SK-N-SH (cell line): Measurements from ENCODE around the gene PRKCD. TPM values are rescaled to one million over a fixed set of nuclear protein-coding genes. Genes with fewer than 3 reads are reported as not detected.

Source experiments
- CTCF ChIA-PET: fragments of 300-600, 350-600 bp; formaldehyde crosslinking; extraction: SDS; loops from one replicate; lab custom pipeline; 2021; lab: Yijun Ruan, JAX
- POLR2A ChIA-PET: fragments of 350-600 bp; sonication (Branson Sonifier 250); formaldehyde crosslinking; extraction: SDS; loops from one replicate; lab custom pipeline; 2020; ENCODE audit warnings: antibody characterized with exemption, inconsistent platforms; lab: Yijun Ruan, JAX
- DNase-seq: peaks from one replicate; pipeline ENCODE4 v3.0.0; 2012
- H2AFZ ChIP-seq: fragments of 200-600 bp; sonication (generic); 2 replicates; pipeline ENCODE4 v1.8.1; 2016; ENCODE audit warnings: antibody characterized with exemption, mild to moderate bottlenecking, low read depth
- H3F3A ChIP-seq: fragments of 200-600 bp; sonication (generic); replicated peaks from 2 replicates; pipeline ENCODE3; 2016; ENCODE audit warnings: antibody characterized with exemption, mild to moderate bottlenecking; ENCODE audit not compliant: insufficient read depth
- H3K27ac ChIP-seq, 2 experiments: fragments of 200-500 bp in 1 of 2; fragments of 200-600 bp in 1 of 2; sonication (Bioruptor generic) in 1 of 2; sonication (generic), shearing (Covaris generic) in 1 of 2; 2 replicates each; pipeline versions ENCODE4 v1.5.1 to v1.6.1; 2014 to 2016; ENCODE audit warnings: low read depth in 2 of 2, inconsistent platforms in 1 of 2, low read length in 1 of 2, mild to moderate bottlenecking in 1 of 2, mixed read lengths in 1 of 2
- H3K27me3 ChIP-seq: fragments of 200-600 bp; sonication (generic), shearing (Covaris generic); 2 replicates; pipeline ENCODE4 v1.6.1; 2016; ENCODE audit warnings: mixed run types; ENCODE audit not compliant: insufficient read depth
- H3K36me3 ChIP-seq, 2 experiments: fragments of 200-500 bp in 1 of 2; fragments of 200-600 bp in 1 of 2; sonication (Bioruptor generic) in 1 of 2; sonication (generic) in 1 of 2; replicated peaks in 1 of 2; 2 replicates each; pipeline versions ENCODE3 to v1.5.1; 2014 to 2016; ENCODE audit warnings: low read length in 1 of 2, mild to moderate bottlenecking in 1 of 2; ENCODE audit not compliant: insufficient read depth in 2 of 2, control insufficient read depth in 1 of 2
- H3K4me1 ChIP-seq, 2 experiments: fragments of 200-500 bp in 1 of 2; fragments of 200-600 bp in 1 of 2; sonication (Bioruptor generic) in 1 of 2; sonication (generic), shearing (Covaris generic) in 1 of 2; 2 replicates each; pipeline versions ENCODE4 v1.5.1 to v1.6.1; 2014 to 2016; ENCODE audit warnings: low read depth in 1 of 2, low read length in 1 of 2, mixed run types in 1 of 2; ENCODE audit not compliant: insufficient read depth in 2 of 2, control insufficient read depth in 1 of 2
- H3K4me2 ChIP-seq: fragments of 200-600 bp; sonication (generic), shearing (Covaris generic); 2 replicates; pipeline ENCODE4 v1.6.1; 2017; ENCODE audit warnings: mixed run types
- H3K4me3 ChIP-seq, 2 experiments: fragments of 200-500 bp in 1 of 2; fragments of 200-600 bp in 1 of 2; sonication (Bioruptor generic) in 1 of 2; sonication (generic), shearing (Covaris generic) in 1 of 2; 2 replicates each; pipeline versions ENCODE4 v1.5.1 to v1.8.1; 2014 to 2016; ENCODE audit warnings: low read depth in 2 of 2, inconsistent platforms in 1 of 2, low read length in 1 of 2, mild to moderate bottlenecking in 1 of 2, mixed read lengths in 1 of 2, moderate library complexity in 1 of 2
- H3K79me2 ChIP-seq: fragments of 200-600 bp; sonication (generic); 2 replicates; pipeline ENCODE4 v1.8.1; 2017; ENCODE audit warnings: mild to moderate bottlenecking; ENCODE audit not compliant: insufficient read depth
- H3K9ac ChIP-seq: fragments of 200-600 bp; sonication (generic); 2 replicates; pipeline ENCODE4 v1.6.1; 2017; ENCODE audit warnings: mixed run types
- H3K9me2 ChIP-seq: fragments of 200-600 bp; sonication (generic); 2 replicates; pipeline ENCODE4 v1.6.1; 2017; ENCODE audit warnings: mixed run types
- H3K9me3 ChIP-seq: fragments of 200-600 bp; sonication (generic); 2 replicates; pipeline ENCODE4 v1.6.1; 2017; ENCODE audit warnings: mixed run types, mild to moderate bottlenecking, moderate library complexity
- H4K20me1 ChIP-seq: fragments of 200-600 bp; sonication (generic); 2 replicates; pipeline ENCODE4 v1.6.1; 2017; ENCODE audit warnings: mild to moderate bottlenecking, mixed run types; ENCODE audit not compliant: insufficient read depth
- CTCF ChIP-seq: fragments of 200-600 bp; sonication (generic); IDR thresholded peaks from 2 replicates; pipeline ENCODE4 v1.6.1; 2017; ENCODE audit warnings: antibody characterized with exemption, mild to moderate bottlenecking, moderate library complexity
- EZH2phosphoT487 ChIP-seq: fragments of 200-600 bp; sonication (generic); IDR thresholded peaks from 2 replicates; pipeline ENCODE4 v1.6.1; 2017; ENCODE audit warnings: low read depth, mixed run types, mild to moderate bottlenecking, antibody characterized with exemption, moderate library complexity, borderline replicate concordance
- FOSL2 ChIP-seq: IDR thresholded peaks from 2 replicates; pipeline ENCODE4 v1.4.0; 2012; ENCODE audit warnings: low read depth, mild to moderate bottlenecking, moderate library complexity, borderline replicate concordance
- GABPA ChIP-seq: IDR thresholded peaks from 2 replicates; pipeline ENCODE4 v1.4.0; 2012; ENCODE audit warnings: low read depth, mild to moderate bottlenecking
- MAX ChIP-seq: IDR thresholded peaks from 2 replicates; pipeline ENCODE4 v1.4.0; 2012; ENCODE audit warnings: low read depth
- NFIC ChIP-seq: IDR thresholded peaks from 2 replicates; pipeline ENCODE4 v1.4.0; 2012; ENCODE audit warnings: borderline replicate concordance
- NRF1 ChIP-seq: IDR thresholded peaks from 2 replicates; pipeline ENCODE4 v1.6.1; 2012; ENCODE audit warnings: low read depth, mild to moderate bottlenecking, low read length
- POLR2AphosphoS5 ChIP-seq: IDR thresholded peaks from 2 replicates; pipeline ENCODE4 v1.6.1; 2012; ENCODE audit warnings: low read depth, low read length
- RCOR1 ChIP-seq: fragments of 150-350 bp; IDR thresholded peaks from 2 replicates; pipeline ENCODE4 v1.6.1; 2017; ENCODE audit warnings: antibody characterized with exemption, low read length
- SMC3 ChIP-seq: IDR thresholded peaks from 2 replicates; pipeline ENCODE4 v1.6.1; 2012; ENCODE audit warnings: low read depth, low read length, improper control_type of control experiment
- TCF12 ChIP-seq: IDR thresholded peaks from 2 replicates; pipeline ENCODE4 v1.4.0; 2012
- TEAD4 ChIP-seq: IDR thresholded peaks from 2 replicates; pipeline ENCODE4 v1.4.0; 2012; ENCODE audit warnings: mild to moderate bottlenecking, borderline replicate concordance; ENCODE audit not compliant: insufficient read depth
- USF2 ChIP-seq: fragments of 150-350 bp; IDR thresholded peaks from 2 replicates; pipeline ENCODE4 v1.6.1; 2017; ENCODE audit warnings: antibody characterized with exemption, low read length, low read depth, borderline replicate concordance
- YY1 ChIP-seq: IDR thresholded peaks from 2 replicates; pipeline ENCODE4 v1.4.0; 2012; ENCODE audit warnings: low read depth, mild to moderate bottlenecking
- WGBS: methylation state at CpG from one replicate; pipeline ENCODE4 v1.1.6; 2017; ENCODE audit warnings: low lambda C conversion rate; 5-methylcytosine and 5-hydroxymethylcytosine counted together
- polyA plus RNA-seq, 3 experiments: library from polyadenylated mRNA; depleted of rRNA; stranded (reverse); fragments of >200 nt; gene quantifications; 2 replicates each; pipeline ENCODE4 v1.2.3, GENCODE V29; 2012

PRKCD gene
- polyA plus RNA-seq, 1 of the 3 experiments (the other 2 are of a cell fraction), result 29.0 TPM

- Histone ChIP-seq H3K4me1 (peaks cover 0 to 9% of the 10 kb centered on the region in 2 experiments; a peak in 1 of 4 replicates), H3K79me2 (no peaks in the 10 kb centered on the region), H3K9me3 (no peaks in the 10 kb centered on the region), H3K27ac (no peak overlapping the region), H3K4me3 (no peak overlapping the region), H3K27me3 (no peaks in the 10 kb centered on the region), H3K36me3 (no peaks in the 10 kb centered on the region), H4K20me1 (no peaks in the 10 kb centered on the region), H3K9ac (no peak overlapping the region), H2AFZ (no peak overlapping the region), H3K4me2 (no peak overlapping the region), H3F3A (no peaks in the 10 kb centered on the region), H3K9me2 (no peaks in the 10 kb centered on the region)
- POLR2A ChIA-PET, result no interaction called here
- CTCF ChIA-PET, result interaction anchor here (1.0 to 7.4 kb wide), 15 partner anchors 10 to 81 kb away, joined by 3 to 206 read pairs (median 14); partner anchors contain the start of gene PRKCD
- WGBS, result 87% methylated on average over 13 of the region's 14 CpGs
- TF ChIP-seq NRF1 (no peak), NFIC (peak; percentile 31)
- peak; percentile 30 for DNase-seq
These were observed 33.4 kb downstream of the PRKCD start for GRCh38 chr3:53194210-53195065.

- Histone ChIP-seq H3K79me2 (no peaks in the 10 kb centered on the region), H3K4me3 (no peak overlapping the region), H3K9me3 (no peaks in the 10 kb centered on the region), H4K20me1 (no peaks in the 10 kb centered on the region), H3K9ac (no peak overlapping the region), H3K27ac (no peak overlapping the region), H3K4me2 (no peak overlapping the region), H2AFZ (no peak overlapping the region), H3F3A (no peaks in the 10 kb centered on the region), H3K4me1 (peaks cover 0 to 9% of the 10 kb centered on the region in 2 experiments; a peak in 1 of 4 replicates), H3K27me3 (no peaks in the 10 kb centered on the region), H3K36me3 (no peaks in the 10 kb centered on the region)
- WGBS, result 89% methylated on average over 9 of the region's 10 CpGs
- CTCF ChIA-PET, result interaction anchor here (0.8 to 7.4 kb wide), 28 partner anchors 7 to 344 kb away, joined by 3 to 206 read pairs (median 9); partner anchors contain the start of genes PRKCD and RFT1
- peak; percentile 12 for DNase-seq
- POLR2A ChIA-PET, result interaction anchor here (0.7 kb wide), 1 partner anchor 81 kb away, joined by 3 read pairs; no protein-coding TSS in a partner anchor
- TF ChIP-seq YY1 (no peak), RCOR1 (no peak), FOSL2 (no peak), NFIC (no peak), NRF1 (no peak)
- TF ChIP-seq, all 33 proteins: peak for 0
- no peaks in the 10 kb centered on the region for H3K9me2 ChIP-seq
These were observed 34.0 kb downstream of the PRKCD start for GRCh38 chr3:53195066-53195450.

GRCh38 chr3:53195602-53196574 lies 34.9 kb downstream of the PRKCD start:
- POLR2A ChIA-PET, result interaction anchor here (0.7 to 1.1 kb wide), 2 partner anchors 64 to 82 kb away, joined by 3 read pairs; no protein-coding TSS in a partner anchor
- WGBS, result 39% methylated on average over 17 of the region's 36 CpGs
- Histone ChIP-seq H3K9me2 (no peaks in the 10 kb centered on the region), H3K27ac (no peak overlapping the region), H3K4me1 (peaks cover 0 to 9% of the 10 kb centered on the region in 2 experiments; a peak in 1 of 4 replicates), H2AFZ (no peak overlapping the region), H4K20me1 (no peaks in the 10 kb centered on the region), H3K4me3 (peak overlapping the region in 1 of 2 experiments; percentile 24; a peak in 1 of 4 replicates), H3K4me2 (peak overlapping the region; percentile 54; the same call in 1 of the 2 replicates), H3K36me3 (no peaks in the 10 kb centered on the region), H3K27me3 (no peaks in the 10 kb centered on the region), H3K9me3 (no peaks in the 10 kb centered on the region), H3K9ac (no peak overlapping the region), H3K79me2 (no peaks in the 10 kb centered on the region), H3F3A (no peaks in the 10 kb centered on the region)
- DNase-seq, result peak; percentile 94
- CTCF ChIA-PET, result interaction anchor here (0.6 to 7.4 kb wide), 49 partner anchors 8 to 353 kb away, joined by 3 to 206 read pairs (median 4); partner anchors contain the start of genes PRKCD, RFT1 and TKT
- TF ChIP-seq TEAD4 (no peak), RCOR1 (no peak), FOSL2 (no peak), POLR2AphosphoS5 (no peak), MAX (peak; percentile 83), CTCF (peak; percentile 99), GABPA (no peak), TCF12 (no peak), SMC3 (peak; percentile 94), EZH2phosphoT487 (no peak), USF2 (no peak)
